HEK293T (cell line): ENCODE measurements around the gene MKLN1.

Experiments used
- BHLHE40 ChIP-seq: fragments of 450-650 bp; IDR thresholded peaks from 2 replicates; pipeline ENCODE4 v1.6.1; 2016; ENCODE audit warnings: mild to moderate bottlenecking, moderate library complexity, borderline replicate concordance
- ELF4 ChIP-seq: fragments of 450-650 bp; IDR thresholded peaks from 2 replicates; pipeline ENCODE4 v1.6.1; 2017; ENCODE audit warnings: antibody characterized with exemption
- FOXA1 ChIP-seq: fragments of 450-650 bp; IDR thresholded peaks from 2 replicates; pipeline ENCODE4 v1.6.1; 2016; ENCODE audit warnings: mild to moderate bottlenecking
- FOXK2 ChIP-seq: fragments of 450-650 bp; IDR thresholded peaks from 2 replicates; pipeline ENCODE4 v1.6.1; 2016; ENCODE audit warnings: mild to moderate bottlenecking
- FOXM1 ChIP-seq: fragments of 450-650 bp; IDR thresholded peaks from 2 replicates; pipeline ENCODE4 v1.6.1; 2017; ENCODE audit warnings: mild to moderate bottlenecking, borderline replicate concordance
- HDGF ChIP-seq: fragments of 450-650 bp; IDR thresholded peaks from 2 replicates; pipeline ENCODE4 v1.6.1; 2017; ENCODE audit warnings: antibody characterized with exemption, borderline replicate concordance
- L3MBTL2 ChIP-seq: fragments of 450-650 bp; conservative IDR thresholded peaks from 2 replicates; pipeline ENCODE4 v1.6.1; 2016; ENCODE audit warnings: mild to moderate bottlenecking
- LEF1 ChIP-seq: fragments of 450-650 bp; IDR thresholded peaks from 2 replicates; pipeline ENCODE4 v1.6.1; 2017; ENCODE audit warnings: mild to moderate bottlenecking, borderline replicate concordance
- NFRKB ChIP-seq: fragments of 450-650 bp; IDR thresholded peaks from 2 replicates; pipeline ENCODE4 v1.6.1; 2016; ENCODE audit warnings: mild to moderate bottlenecking, moderate library complexity
- SP1 ChIP-seq: fragments of 450-650 bp; IDR thresholded peaks from 2 replicates; pipeline ENCODE4 v1.6.1; 2017
- SUZ12 ChIP-seq: fragments of 450-650 bp; IDR thresholded peaks from 2 replicates; pipeline ENCODE4 v1.6.1; 2016; ENCODE audit warnings: mild to moderate bottlenecking

GRCh38 chr7:131493581-131493980 is 165.9 kb downstream of the MKLN1 start:
- TF ChIP-seq HDGF (no peak), BHLHE40 (no peak), SP1 (no peak), FOXA1 (no peak), L3MBTL2 (no peak), FOXM1 (no peak), LEF1 (no peak), ELF4 (no peak), NFRKB (no peak), SUZ12 (no peak), FOXK2 (no peak)
